HTR-8/SVneo (cell line): ENCODE data around the gene XYLT1.

Experiments
- DNase-seq: peaks from one replicate; pipeline ENCODE4 v3.0.0; 2011; ENCODE audit warnings: low spot score, mixed read lengths; ENCODE audit not compliant: insufficient read length
- FAIRE-seq: peaks from 2 replicates; lab custom pipeline; 2011; peaks lifted over from hg19 to GRCh38; lab: Jason Lieb, UNC

Gene XYLT1

GRCh38 chr16:17461951-17462729 is 8.6 kb downstream of the XYLT1 start:
- FAIRE-seq, result no peak

GRCh38 chr16:17460890-17461289 is 9.9 kb downstream of the XYLT1 start:
- DNase-seq (no peak), FAIRE-seq (no peak)

More at GRCh38 chr16:17461951-17462729, 8.6 kb downstream of the XYLT1 start:
- no peak for DNase-seq

- FAIRE-seq, result no peak
- no peak for DNase-seq
Measured at GRCh38 chr16:17459903-17460521, 10.7 kb downstream of the XYLT1 start.

- FAIRE-seq, result no peak
- DNase-seq, result no peak
Measured at GRCh38 chr16:17457997-17458396, 12.8 kb downstream of the XYLT1 start.

GRCh38 chr16:17457513-17457912 is 13.2 kb downstream of the XYLT1 start:
- no peak for FAIRE-seq
- no peak for DNase-seq

GRCh38 chr16:17454162-17454730 is 16.5 kb downstream of the XYLT1 start:
- DNase-seq (no peak), FAIRE-seq (no peak)

GRCh38 chr16:17453364-17454038 is 17.3 kb downstream of the XYLT1 start:
- DNase-seq (no peak), FAIRE-seq (no peak)

- DNase-seq (no peak), FAIRE-seq (no peak)
Measured at GRCh38 chr16:17452922-17453321, 17.8 kb downstream of the XYLT1 start.

- DNase-seq (no peak), FAIRE-seq (no peak)
Measured at GRCh38 chr16:17451843-17452242, 18.9 kb downstream of the XYLT1 start.

GRCh38 chr16:17450291-17450690 is 20.5 kb downstream of the XYLT1 start:
- no peak for FAIRE-seq
- no peak for DNase-seq

GRCh38 chr16:17448640-17449638 is 21.8 kb downstream of the XYLT1 start:
- DNase-seq, result no peak
- no peak for FAIRE-seq

GRCh38 chr16:17447101-17447569 is 23.6 kb downstream of the XYLT1 start:
- FAIRE-seq (no peak), DNase-seq (no peak)

GRCh38 chr16:17446661-17447060 is 24.1 kb downstream of the XYLT1 start:
- FAIRE-seq (no peak), DNase-seq (no peak)

GRCh38 chr16:17445421-17445820 is 25.3 kb downstream of the XYLT1 start:
- no peak for DNase-seq

GRCh38 chr16:17444658-17445057 is 26.1 kb downstream of the XYLT1 start:
- FAIRE-seq (no peak), DNase-seq (no peak)

More at GRCh38 chr16:17445421-17445820, 25.3 kb downstream of the XYLT1 start:
- FAIRE-seq, result no peak

GRCh38 chr16:17440131-17440530 is 30.6 kb downstream of the XYLT1 start:
- FAIRE-seq (no peak), DNase-seq (no peak)

- FAIRE-seq, result no peak
- DNase-seq, result no peak
Measured at GRCh38 chr16:17439580-17439979, 31.2 kb downstream of the XYLT1 start.

GRCh38 chr16:17437981-17438380 is 32.8 kb downstream of the XYLT1 start:
- DNase-seq (no peak), FAIRE-seq (no peak)

GRCh38 chr16:17437127-17437720 is 33.5 kb downstream of the XYLT1 start:
- DNase-seq, result no peak
- no peak for FAIRE-seq
